Measurements from ENCODE around the gene TDRD9.

TDRD9 gene

DNA sequence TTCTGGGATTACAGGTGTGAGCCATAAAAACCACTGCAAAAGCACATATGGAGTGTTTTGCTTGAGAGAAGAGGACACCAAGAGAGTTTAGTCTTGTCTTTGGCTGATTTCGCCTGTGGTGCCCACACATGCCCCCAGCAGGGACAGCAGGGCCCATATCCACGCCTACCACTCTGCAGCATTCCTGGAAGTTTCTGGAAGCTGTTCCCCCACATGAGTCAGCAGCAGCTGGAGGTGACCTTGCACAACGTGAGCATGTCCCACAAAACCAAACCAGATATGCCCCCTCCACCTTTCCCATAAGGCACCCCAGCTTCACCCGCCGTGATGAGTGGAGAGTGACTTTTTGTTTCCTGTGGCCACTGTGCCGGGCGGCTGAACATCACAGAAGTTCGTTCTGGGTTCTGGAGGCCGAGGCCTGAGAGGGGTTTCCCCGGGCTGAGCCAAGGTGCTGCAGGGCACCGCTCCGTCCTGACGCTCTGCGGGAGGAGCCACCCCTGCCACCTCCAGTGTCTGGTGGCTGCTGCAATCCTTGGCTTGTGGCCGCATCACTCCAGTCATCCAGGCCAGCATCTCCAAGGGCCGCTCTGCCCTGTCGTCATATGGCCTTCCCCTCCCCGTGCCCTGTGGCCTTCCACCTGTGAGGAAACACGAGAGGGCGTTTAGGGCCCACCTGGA lies 162.0 kb downstream of the TDRD9 start:
- no peak for DNase-seq (ENCODE audit: low read depth in 2 of 2)

DNA sequence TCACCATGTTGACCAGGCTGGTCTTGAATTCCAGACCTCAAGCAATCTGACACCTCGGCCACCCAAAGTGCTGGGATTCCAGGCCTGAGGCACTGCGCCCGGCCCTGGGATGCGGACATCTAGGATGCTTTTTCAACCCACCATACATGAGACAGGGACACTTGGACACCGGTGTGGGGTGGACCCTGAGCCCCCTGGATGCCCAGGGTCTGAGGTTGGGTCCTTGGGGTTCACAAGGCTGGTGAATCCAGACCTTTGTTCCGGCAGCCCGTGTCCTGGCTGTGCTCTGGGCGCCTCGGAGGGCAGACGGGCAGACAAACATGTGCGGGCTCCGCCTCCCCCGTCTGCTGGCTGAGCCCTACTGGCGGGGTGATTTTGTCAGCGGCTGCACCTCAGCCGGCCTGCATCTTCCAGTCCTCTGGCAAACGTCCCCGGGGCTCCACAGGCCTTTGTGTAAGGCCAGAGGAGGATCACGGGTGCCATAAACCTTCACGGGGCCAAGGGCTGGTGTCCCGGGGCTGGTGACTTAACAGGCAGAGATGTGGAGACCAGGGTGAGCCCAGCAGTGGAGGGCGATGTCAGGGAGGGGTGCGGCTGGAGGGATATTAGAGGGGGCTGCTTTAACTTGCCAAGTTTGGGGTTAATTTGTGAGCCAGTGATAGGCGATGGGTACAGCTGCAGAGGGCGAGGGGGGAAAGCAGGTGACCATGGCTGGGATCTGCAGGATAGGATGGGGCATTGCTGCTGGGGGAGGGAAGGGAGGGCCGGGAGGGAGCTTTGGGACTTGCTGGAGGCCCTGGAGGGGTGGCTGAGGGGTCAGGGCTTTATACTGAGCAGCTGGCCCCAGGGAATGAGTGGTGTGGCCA lies 163.0 kb downstream of the TDRD9 start:
- DNase-seq (ENCODE audit: low read depth in 2 of 2): no peak

DNA sequence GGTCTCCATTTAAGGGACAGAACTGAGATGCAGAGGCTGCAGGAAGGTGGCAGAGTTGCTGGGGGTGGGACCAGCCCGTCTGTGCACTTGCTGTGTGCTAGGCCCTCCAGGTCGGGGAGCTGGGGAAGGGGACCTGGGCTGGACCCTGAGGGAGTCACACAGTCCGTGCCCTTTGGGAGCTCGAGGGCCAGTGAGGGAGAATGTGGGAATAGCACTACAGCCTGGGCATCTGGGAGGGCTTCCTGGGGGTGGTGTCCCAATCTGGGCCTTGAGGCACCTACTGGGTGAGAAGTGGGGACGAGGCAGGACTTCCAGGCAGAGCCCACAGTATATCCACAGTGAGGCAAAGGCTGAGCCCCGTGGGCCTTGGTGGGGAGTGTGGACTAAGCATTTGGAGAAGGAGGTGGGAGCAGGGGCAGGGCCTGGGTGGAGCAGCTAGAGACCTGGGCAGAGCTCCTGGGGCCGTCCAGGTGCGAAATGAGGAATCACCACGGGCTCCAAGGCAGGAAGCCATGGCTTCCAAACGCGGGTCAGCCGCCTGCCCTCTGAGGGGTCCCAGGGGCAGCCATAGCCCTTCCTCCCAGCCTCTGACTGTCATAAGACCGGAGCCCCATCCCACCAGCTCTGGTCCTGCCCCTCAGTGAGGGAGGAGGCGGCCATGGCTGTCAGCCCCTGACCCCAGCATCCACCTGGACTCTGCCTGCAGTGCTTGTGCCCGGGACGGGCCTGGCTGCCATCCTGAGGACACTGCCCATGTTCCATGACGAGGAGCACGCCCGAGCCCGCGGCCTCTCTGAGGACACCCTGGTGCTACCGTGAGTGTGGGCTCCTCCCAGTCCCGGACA lies 163.9 kb downstream of the TDRD9 start:
- DNase-seq (ENCODE audit: low read depth in 2 of 2): no peak

GRCh38 chr14:104092931-104093365 lies 164.7 kb downstream of the TDRD9 start:
- DNase-seq (ENCODE audit: low read depth in 2 of 2): no peak

DNA sequence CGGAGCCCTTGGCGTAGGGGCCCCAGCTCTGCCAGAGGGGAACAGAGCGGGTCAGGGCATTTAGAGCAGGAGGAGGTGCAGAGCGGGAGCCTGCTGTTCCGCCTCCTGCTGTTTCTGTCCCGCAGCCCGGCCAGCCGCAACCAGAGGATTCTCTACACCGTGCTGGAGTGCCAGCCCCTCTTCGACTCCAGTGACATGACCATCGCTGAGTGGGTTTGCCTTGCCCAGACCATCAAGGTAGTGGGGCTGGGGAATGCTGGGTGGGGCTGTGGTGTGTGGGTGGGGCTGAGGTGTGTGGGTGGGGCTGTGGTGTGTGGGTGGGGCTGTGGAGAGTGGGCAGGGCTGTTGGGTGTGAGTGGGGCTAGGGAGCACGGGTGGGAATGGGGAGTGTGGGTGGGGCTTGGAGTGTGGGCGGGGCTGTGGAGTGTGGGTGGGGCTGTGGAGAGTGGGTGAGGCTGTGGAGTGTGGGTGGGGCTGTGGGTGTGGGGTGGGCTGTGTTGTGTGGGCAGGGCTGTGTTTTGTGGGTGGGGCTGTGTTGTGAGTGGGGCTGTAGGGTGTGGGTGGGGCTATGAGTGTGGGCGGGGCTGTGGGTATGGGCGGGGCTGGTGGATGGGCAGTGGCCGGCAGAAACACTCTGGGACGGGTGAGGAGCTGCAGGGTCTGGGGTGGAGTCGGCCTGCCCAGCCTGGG lies 165.3 kb downstream of the TDRD9 start:
- DNase-seq (ENCODE audit: low read depth in 2 of 2): no peak

- no peak for DNase-seq (ENCODE audit: low read depth in 2 of 2)
Observed at GRCh38 chr14:104094056-104094708, 165.9 kb downstream of the TDRD9 start.

DNA sequence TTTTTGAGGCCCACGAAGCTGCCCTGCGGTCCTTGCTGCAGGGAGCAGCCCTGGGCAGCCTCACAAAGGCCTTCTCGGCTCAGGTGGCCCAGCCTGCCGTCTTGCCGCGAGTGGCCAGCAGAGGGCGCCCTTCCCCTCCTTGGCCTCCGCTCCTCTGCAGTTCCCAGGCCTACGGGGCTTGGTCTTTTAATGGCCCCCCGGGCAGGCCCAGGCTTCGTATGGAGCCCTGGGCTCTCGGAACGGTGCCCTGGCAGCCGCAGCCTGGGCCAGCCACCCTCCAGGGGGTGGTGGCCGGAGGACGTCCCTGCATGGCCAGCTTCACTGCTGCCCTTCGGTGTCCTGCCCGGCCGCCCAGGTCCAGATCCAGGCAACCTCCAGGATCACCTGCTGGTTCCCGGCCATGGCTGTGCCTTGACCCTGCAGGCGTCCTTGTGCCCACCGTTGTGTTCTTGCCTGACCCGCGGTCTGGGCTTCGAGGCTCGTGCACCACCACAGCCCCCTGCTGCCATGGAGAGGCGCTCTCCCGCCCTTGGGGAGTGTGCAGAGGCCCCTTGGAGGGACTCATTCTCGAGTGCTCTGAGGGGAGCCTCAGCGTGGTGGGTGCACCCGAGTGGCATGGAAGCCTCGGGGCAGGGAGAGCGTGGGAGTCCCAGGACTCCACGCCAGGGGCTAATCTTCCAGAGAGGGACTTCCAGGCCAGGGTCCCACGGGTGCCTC lies 166.6 kb downstream of the TDRD9 start:
- DNase-seq (ENCODE audit: low read depth in 2 of 2): peak; percentile 46 to 63

DNA sequence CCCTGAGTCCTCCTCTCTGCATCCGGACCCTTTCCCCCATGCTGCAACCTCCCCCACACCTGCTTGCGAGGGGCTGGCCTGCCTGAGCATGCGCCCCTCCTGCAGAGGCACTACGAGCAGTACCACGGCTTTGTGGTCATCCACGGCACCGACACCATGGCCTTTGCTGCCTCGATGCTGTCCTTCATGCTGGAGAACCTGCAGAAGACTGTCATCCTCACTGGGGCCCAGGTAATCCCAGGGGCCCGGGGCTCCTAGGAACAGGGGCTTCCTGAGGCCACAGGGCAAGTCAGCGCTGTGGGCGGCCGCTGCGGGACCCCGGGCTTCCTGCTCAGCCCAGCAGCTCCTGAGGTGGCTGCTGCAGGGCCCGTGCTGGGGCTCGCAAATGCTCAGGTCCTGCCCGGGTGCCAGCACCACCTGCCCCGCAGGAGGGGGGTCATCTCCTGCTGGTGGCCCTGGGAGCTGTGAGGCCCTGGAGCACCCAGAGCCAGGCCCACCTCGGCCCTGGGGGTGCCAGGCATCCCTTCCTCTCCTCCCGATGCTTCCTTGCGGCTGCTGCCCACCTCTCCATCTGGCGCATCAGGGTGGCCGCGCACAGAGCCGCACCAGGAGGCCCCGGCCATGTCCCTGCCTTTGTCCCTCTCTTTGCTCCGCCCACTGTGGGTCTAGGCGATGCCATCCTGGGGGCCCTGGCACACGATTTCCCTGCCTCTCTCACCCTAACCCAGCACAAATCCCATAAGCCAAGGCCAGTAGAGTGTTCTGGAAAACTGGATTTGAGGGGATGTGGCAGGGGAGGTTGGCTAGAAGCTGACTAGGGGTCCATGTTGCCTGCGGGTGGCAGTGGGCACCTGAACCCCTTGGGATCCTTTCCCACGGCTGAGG lies 167.4 kb downstream of the TDRD9 start:
- DNase-seq (ENCODE audit: low read depth in 2 of 2): no peak

DNA sequence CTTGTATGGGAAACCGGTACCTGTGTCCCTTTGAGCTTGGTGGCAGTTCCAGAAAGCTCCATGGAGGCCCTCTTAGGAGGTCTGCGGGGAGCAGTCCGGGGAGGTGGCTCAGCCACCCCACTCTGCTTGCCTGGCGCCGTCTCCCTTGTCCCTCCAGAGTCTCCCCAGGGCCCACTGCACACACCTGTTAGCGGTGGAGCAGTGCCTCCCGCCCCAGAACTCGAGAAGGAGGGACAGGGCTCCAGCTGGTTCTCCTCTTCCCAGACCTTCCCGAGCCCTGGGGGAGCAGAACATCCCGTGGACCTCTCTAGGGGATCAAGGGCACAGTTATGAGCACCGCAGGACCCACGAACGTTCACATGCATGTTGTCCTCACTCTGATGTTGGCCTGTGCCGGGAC lies 168.1 kb downstream of the TDRD9 start:
- DNase-seq (ENCODE audit: low read depth in 2 of 2): no peak

DNA sequence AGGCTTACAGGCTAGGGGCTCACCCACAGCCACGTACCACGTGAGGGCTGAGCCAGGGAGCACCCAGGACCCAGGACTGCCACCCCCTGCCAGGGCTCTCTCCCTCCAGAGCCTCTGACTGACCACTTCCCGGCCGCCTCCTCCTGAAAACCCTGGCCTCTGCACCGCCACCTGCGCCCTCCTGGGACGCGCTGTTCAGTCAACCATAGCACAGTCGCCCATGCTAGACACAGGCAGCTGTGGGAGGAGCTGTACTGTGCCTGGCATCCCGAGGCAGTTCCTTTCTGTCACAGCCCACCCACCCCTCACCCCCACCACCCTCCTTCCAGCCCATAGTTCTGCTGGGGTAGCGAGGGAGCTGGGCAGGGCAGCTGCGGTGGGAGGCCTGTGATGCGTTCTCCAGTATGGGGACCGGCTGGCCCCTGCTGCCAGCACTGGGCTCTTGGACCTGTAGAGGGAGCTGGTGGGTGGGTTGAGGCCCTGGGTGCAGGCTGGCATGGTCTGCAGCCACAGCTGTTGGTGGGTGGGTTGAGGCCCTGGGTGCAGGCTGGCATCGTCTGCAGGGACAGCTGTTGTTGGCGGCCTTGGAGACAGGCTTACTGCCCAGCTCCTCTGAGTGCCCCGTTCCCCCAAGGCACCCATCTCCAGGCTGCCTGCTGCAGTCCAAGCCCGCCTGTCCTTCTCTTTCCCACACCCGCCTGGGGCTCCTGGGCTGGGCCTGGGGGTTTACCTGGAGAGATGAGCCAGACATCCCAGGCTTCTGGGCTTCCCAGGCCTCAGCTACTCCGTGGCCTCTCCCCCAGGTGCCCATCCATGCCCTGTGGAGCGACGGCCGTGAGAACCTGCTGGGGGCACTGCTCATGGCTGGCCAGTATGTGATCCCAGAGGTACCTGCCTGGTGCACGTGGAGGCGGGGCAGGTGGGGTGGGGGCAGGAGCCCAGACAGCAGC lies 168.8 kb downstream of the TDRD9 start:
- DNase-seq (ENCODE audit: low read depth in 2 of 2): no peak

GRCh38 chr14:104098272-104099095 lies 170.2 kb downstream of the TDRD9 start:
- no peak for DNase-seq (ENCODE audit: low read depth in 2 of 2)

GRCh38 chr14:104099096-104100041 lies 171.1 kb downstream of the TDRD9 start:
- DNase-seq (ENCODE audit: low read depth in 2 of 2): no peak

- no peak for DNase-seq (ENCODE audit: low read depth in 2 of 2)
Observed at GRCh38 chr14:104100171-104101085, 172.2 kb downstream of the TDRD9 start.

GRCh38 chr14:104101086-104101621 lies 172.9 kb downstream of the TDRD9 start:
- no peak for DNase-seq (ENCODE audit: low read depth in 2 of 2)

Data from stimulated activated CD4-positive, alpha-beta T cell treated with anti-CD3 and anti-CD28 coated beads, Interleukin-1b, Interleukin-23, amount 100 ng/mL, for 1 hour (primary cell).